ENCODE results near the gene GPC4.

- TF ChIP-seq SP1 (IDR thresholded peaks at IDR 0.05; ENCODE audit: low read depth, low read length) (no peak), TAF1 (IDR thresholded peaks at IDR 0.05; ENCODE audit: borderline replicate concordance, low read depth, low read length) (no peak), CEBPB (IDR thresholded peaks at IDR 0.05; ENCODE audit: borderline replicate concordance in 1 of 2, low read depth in 2 of 2, low read length in 2 of 2) (no peak), SREBF2 (IDR thresholded peaks at IDR 0.05; ENCODE audit: low read length) (no peak), REST (IDR thresholded peaks at IDR 0.05; ENCODE audit: low read depth, low read length) (no peak), CTCF (IDR thresholded peaks at IDR 0.05 in 2 of 3, conservative IDR thresholded peaks at IDR 0.05 in 1 of 3; ENCODE audit: control insufficient read depth in 2 of 3, extremely low read depth in 1 of 3, insufficient read depth in 1 of 3, low read depth in 3 of 3, low read length in 3 of 3) (no peak), ATF3 (IDR thresholded peaks at IDR 0.05; ENCODE audit: borderline replicate concordance, extremely low read depth, low read depth, low read length) (no peak)
Observed at GRCh38 chrX:133405498-133406185, 9.6 kb downstream of the GPC4 start.
